ENCODE data around the gene CDADC1. TPM values are rescaled to one million over a fixed set of nuclear protein-coding genes. Genes with fewer than 3 reads are reported as not detected.

Gene CDADC1
- total RNA-seq, 2 experiments from 2014 or later, result 9.1 to 11.3 TPM

DNA sequence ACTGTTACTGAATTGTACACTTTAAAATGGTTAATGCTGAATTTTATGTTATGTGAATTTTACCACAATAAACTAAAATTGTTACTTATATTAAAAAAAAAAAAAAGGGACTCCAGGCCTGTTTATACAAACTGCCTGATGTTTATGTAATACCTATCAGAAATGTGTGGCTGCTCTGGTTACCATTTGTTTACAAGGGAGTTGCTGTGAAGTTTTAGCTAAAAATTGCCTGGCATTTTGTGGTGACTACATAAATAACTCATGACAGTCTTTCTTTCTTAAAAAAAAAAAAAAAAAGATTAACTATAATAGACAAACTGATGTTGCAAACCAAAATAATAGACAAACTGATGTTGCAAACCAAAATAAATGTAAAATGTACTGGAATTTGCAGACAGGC is 71.8 kb downstream of the CDADC1 start:
- CTCF ChIA-PET, result no interaction called here
- no peaks in the 10 kb centered on the region for H3K9me3 Mint-ChIP-seq
- no peak for ATAC-seq (ENCODE audit: poor library complexity)
- DNase-seq, result no peak
- H3K27ac ChIP-seq (ENCODE audit: low read depth in 1 of 2, low read length in 2 of 2), result no peak overlapping the region
- peaks cover 5% of the 10 kb centered on the region for H3K4me1 ChIP-seq (ENCODE audit: insufficient read depth, low read length)
- peaks cover 11% of the 10 kb centered on the region for H3K4me1 Mint-ChIP-seq (ENCODE audit: low read depth)
- no peaks in the 10 kb centered on the region for H3K27me3 ChIP-seq (ENCODE audit: control insufficient read depth in 1 of 2, insufficient read depth in 2 of 2, low read length in 2 of 2)
- TF ChIP-seq, protein P1, sequence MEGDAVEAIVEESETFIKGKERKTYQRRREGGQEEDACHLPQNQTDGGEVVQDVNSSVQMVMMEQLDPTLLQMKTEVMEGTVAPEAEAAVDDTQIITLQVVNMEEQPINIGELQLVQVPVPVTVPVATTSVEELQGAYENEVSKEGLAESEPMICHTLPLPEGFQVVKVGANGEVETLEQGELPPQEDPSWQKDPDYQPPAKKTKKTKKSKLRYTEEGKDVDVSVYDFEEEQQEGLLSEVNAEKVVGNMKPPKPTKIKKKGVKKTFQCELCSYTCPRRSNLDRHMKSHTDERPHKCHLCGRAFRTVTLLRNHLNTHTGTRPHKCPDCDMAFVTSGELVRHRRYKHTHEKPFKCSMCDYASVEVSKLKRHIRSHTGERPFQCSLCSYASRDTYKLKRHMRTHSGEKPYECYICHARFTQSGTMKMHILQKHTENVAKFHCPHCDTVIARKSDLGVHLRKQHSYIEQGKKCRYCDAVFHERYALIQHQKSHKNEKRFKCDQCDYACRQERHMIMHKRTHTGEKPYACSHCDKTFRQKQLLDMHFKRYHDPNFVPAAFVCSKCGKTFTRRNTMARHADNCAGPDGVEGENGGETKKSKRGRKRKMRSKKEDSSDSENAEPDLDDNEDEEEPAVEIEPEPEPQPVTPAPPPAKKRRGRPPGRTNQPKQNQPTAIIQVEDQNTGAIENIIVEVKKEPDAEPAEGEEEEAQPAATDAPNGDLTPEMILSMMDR (IDR thresholded peaks at IDR 0.05), result no peak
- no peak overlapping the region for H3K27ac Mint-ChIP-seq
- POLR2A ChIA-PET, result no interaction called here
- no peak overlapping the region for H3K4me3 Mint-ChIP-seq
- no peaks in the 10 kb centered on the region for H3K36me3 Mint-ChIP-seq (ENCODE audit: low read depth)
- intact Hi-C loops (cut with DNase I, micrococcal nuclease), result no loop called here
- H3K4me3 ChIP-seq (ENCODE audit: low read length), result no peak overlapping the region
- H3K9me3 ChIP-seq (ENCODE audit: control insufficient read depth in 1 of 2, insufficient read depth in 1 of 2, low read length in 2 of 2), result no peaks in the 10 kb centered on the region
- H3K27me3 Mint-ChIP-seq, result no peaks in the 10 kb centered on the region
- H3K36me3 ChIP-seq (ENCODE audit: insufficient read depth, low read length), result no peaks in the 10 kb centered on the region

DNA sequence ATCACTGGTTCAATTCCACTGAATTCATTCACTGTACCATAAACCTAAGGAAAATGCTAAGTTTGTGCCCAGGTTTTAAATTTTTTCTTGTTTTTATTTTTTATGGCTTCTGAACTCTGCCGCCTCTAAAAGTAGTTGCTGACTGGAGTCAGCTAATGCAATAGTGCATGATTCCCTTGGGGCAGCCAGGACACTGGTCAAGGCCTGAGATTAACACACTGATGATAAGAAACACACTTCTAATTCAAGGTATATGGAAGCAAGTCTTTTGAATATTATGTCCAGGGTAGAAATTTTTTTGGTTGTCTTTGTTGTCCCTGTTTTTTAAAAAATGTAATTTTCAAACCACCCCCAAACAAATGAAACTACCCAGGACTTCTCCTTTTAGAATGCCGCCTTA is 72.2 kb downstream of the CDADC1 start:
- Histone ChIP-seq H3K36me3 (ENCODE audit: insufficient read depth, low read length) (no peaks in the 10 kb centered on the region), H3K4me3 (ENCODE audit: low read length) (no peak overlapping the region), H3K4me1 (ENCODE audit: insufficient read depth, low read length) (peaks cover 5% of the 10 kb centered on the region), H3K9me3 (ENCODE audit: control insufficient read depth in 1 of 2, insufficient read depth in 1 of 2, low read length in 2 of 2) (no peaks in the 10 kb centered on the region), H3K27ac (ENCODE audit: low read depth in 1 of 2, low read length in 2 of 2) (no peak overlapping the region), H3K27me3 (ENCODE audit: control insufficient read depth in 1 of 2, insufficient read depth in 2 of 2, low read length in 2 of 2) (no peaks in the 10 kb centered on the region)
- TF ChIP-seq, protein P1 (IDR thresholded peaks at IDR 0.05), result no peak
- intact Hi-C loops (cut with DNase I, micrococcal nuclease), result no loop called here
- Mint-ChIP-seq H3K36me3 (ENCODE audit: low read depth) (no peaks in the 10 kb centered on the region), H3K4me3 (no peak overlapping the region), H3K27ac (no peak overlapping the region), H3K27me3 (no peaks in the 10 kb centered on the region), H3K9me3 (no peaks in the 10 kb centered on the region), H3K4me1 (ENCODE audit: low read depth) (peaks cover 11% of the 10 kb centered on the region)
- ATAC-seq (ENCODE audit: poor library complexity), result no peak
- ChIA-PET POLR2A (no interaction called here), CTCF (no interaction called here)
- DNase-seq, result no peak

DNA sequence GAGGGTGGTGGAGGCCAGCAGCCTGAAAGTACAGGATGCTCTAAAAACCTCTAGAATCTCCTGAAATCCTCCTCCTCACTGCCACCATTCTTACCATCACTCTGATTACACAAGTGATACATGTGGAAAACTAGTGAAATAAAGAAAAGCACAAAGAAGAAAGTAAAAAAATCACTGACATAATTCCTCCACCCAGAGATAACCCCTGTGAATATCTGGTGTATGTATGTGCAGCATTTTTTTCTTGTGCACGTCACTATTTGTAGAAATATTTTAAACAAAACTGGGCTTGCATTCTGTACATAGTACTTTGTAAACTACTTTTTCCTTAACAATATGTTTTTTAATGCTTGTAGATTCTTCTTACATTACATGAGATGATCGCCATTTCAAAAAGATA is 73.2 kb downstream of the CDADC1 start:
- Histone ChIP-seq H3K9me3 (ENCODE audit: control insufficient read depth in 1 of 2, insufficient read depth in 1 of 2, low read length in 2 of 2) (no peaks in the 10 kb centered on the region), H3K4me3 (ENCODE audit: low read length) (no peak overlapping the region), H3K27ac (ENCODE audit: low read depth in 1 of 2, low read length in 2 of 2) (no peak overlapping the region), H3K36me3 (ENCODE audit: insufficient read depth, low read length) (no peaks in the 10 kb centered on the region), H3K4me1 (ENCODE audit: insufficient read depth, low read length) (peaks cover 5% of the 10 kb centered on the region), H3K27me3 (ENCODE audit: control insufficient read depth in 1 of 2, insufficient read depth in 2 of 2, low read length in 2 of 2) (no peaks in the 10 kb centered on the region)
- H3K4me1 Mint-ChIP-seq (ENCODE audit: low read depth), result peaks cover 11% of the 10 kb centered on the region
- TF ChIP-seq, protein P1 (IDR thresholded peaks at IDR 0.05), result no peak
- ATAC-seq (ENCODE audit: poor library complexity), result no peak
- no peaks in the 10 kb centered on the region for H3K27me3 Mint-ChIP-seq
- H3K9me3 Mint-ChIP-seq, result no peaks in the 10 kb centered on the region
- no peak for DNase-seq
- H3K27ac Mint-ChIP-seq, result no peak overlapping the region
- no peak overlapping the region for H3K4me3 Mint-ChIP-seq
- H3K36me3 Mint-ChIP-seq (ENCODE audit: low read depth), result no peaks in the 10 kb centered on the region
- ChIA-PET POLR2A (no interaction called here), CTCF (no interaction called here)
- intact Hi-C loops (cut with DNase I, micrococcal nuclease), result no loop called here

Data from CD4-positive, alpha-beta T cell (primary cell).